Natural killer cell (primary cell): ENCODE measurements around the gene GMPR2. TPM values are rescaled to one million over a fixed set of nuclear protein-coding genes. Genes with fewer than 3 reads are reported as not detected.
A peak's percentile ranks its signal among the peaks of the same experiment; 100 is the strongest.
"Not testable (repeated sequence)": the region's sequence is repeated elsewhere in the genome, so short reads cannot be mapped to it uniquely, and the experiment has no call there.

Experiments used
- ATAC-seq, 3 donors: fragments of 150-1000 bp in 2 of 3; fragments of 200-7000 bp in 1 of 3; cut with Tn5 transposase; 1 replicate in 1 of 3; 2 replicates in 2 of 3; pipeline ENCODE4 v1.10.0; 2021; ENCODE audit warnings: mild to moderate bottlenecking in 2 of 3, moderate library complexity in 2 of 3
- DNase-seq, 2 donors: peaks; one replicate each; pipeline versions ENCODE4 v3.0.0 to v3.0.0-alpha.2; 2013 to 2021; ENCODE audit warnings: mixed read lengths in 1 of 2
- H3K27ac ChIP-seq: one replicate; pipeline ENCODE4 v1.5.1; 2013; ENCODE audit warnings: mild to moderate bottlenecking, low read length
- H3K27me3 ChIP-seq: one replicate; pipeline ENCODE4 v1.6.1; 2013; ENCODE audit warnings: low read length; ENCODE audit not compliant: control insufficient read depth, insufficient read depth
- H3K36me3 ChIP-seq: one replicate; pipeline ENCODE4 v1.6.1; 2013; ENCODE audit warnings: low read length; ENCODE audit not compliant: control insufficient read depth, insufficient read depth
- H3K4me1 ChIP-seq: one replicate; pipeline ENCODE4 v1.6.1; 2013; ENCODE audit warnings: low read length; ENCODE audit not compliant: control insufficient read depth, insufficient read depth
- H3K4me3 ChIP-seq: one replicate; pipeline ENCODE4 v1.5.1; 2013; ENCODE audit warnings: low read length
- H3K9me3 ChIP-seq: one replicate; pipeline ENCODE4 v1.6.1; 2013; ENCODE audit warnings: low read length; ENCODE audit not compliant: control insufficient read depth, insufficient read depth
- H3K27ac Mint-ChIP-seq, 2 donors: one replicate each; pipeline ENCODE4 v1.8.0; 2022; ENCODE audit warnings: mild to moderate bottlenecking in 2 of 2, mixed read lengths in 2 of 2, moderate library complexity in 1 of 2
- H3K27me3 Mint-ChIP-seq, 2 donors: one replicate each; pipeline ENCODE4 v1.8.0; 2022; ENCODE audit warnings: low read depth in 2 of 2, mixed read lengths in 2 of 2
- H3K36me3 Mint-ChIP-seq: one replicate; pipeline ENCODE4 v1.8.0; 2022; ENCODE audit warnings: mixed read lengths
- H3K4me1 Mint-ChIP-seq, 2 donors: one replicate each; pipeline ENCODE4 v1.8.0; 2022; ENCODE audit warnings: mixed read lengths in 2 of 2
- H3K4me3 Mint-ChIP-seq: one replicate; pipeline ENCODE4 v1.8.0; 2022; ENCODE audit warnings: mild to moderate bottlenecking, moderate library complexity, mixed read lengths
- H3K9me3 Mint-ChIP-seq, 2 donors: one replicate each; pipeline ENCODE4 v1.8.0; 2022; ENCODE audit warnings: mixed read lengths in 2 of 2
- whole genome bisulfite sequencing: methylation state at CpG from one replicate; pipeline ENCODE4 v1.1.7; 2013; ENCODE audit warnings: missing lambda C conversion rate; ENCODE audit not compliant: insufficient coverage; 5-methylcytosine and 5-hydroxymethylcytosine counted together
- intact Hi-C: fragments of 100-400 bp; cut with micrococcal nuclease; formaldehyde crosslinking; loops from one replicate; pipeline ENCODE4 v1.14.2; 2022
- total RNA-seq, 4 donors: library from RNA; stranded (reverse); fragments of 120-200 nt in 1 of 4; gene quantifications; one replicate each; pipeline versions ENCODE4 v1.2.3 to v1.2.4, GENCODE V29; 2013 to 2022
- TF ChIP-seq, protein P1 (sequence below): fragments of 200-600 bp; IDR thresholded peaks from one replicate; pipeline ENCODE4 v1.8.0; 2022; ENCODE audit warnings: antibody characterized with exemption

GMPR2 gene
- total RNA-seq, 3 donors from 2014 or later (not counting 1 experiment from before 2014, with no cell fraction given) = 46.5 to 63.3 (median 53.3) TPM

DNA sequence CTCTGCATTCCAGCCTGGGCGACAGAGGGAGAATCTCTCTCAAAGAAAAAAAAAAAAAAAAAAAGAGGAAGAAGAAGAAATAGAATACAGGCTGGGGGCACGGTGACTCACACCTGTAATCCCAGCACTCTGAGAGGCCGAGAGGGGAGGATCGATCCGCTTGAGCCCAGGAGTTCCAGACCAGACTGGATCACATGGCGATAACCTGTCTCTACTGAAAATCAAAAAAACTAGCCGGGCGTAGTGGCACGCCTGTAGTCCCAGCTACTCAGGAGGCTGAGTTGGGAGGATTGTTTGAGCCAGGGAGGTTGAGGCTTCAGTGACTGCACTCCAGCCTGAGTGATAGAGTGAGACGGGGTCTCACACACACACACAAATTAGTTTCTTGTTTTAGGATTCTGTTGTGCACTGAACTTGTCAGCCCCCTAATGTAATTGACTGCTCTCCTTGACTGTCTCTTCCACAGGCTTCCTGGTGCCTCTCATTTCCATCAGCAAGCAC lies 10.7 kb downstream of the GMPR2 start:
- intact Hi-C loops = loop anchor here (1.0 to 10.0 kb wide), 5 partner anchors 56 to 449 kb away; partner anchors contain the start of genes DHRS1, LTB4R, LTB4R2 and NOP9
- no peaks in the 10 kb centered on the region for H3K9me3 ChIP-seq
- TF ChIP-seq, protein P1, sequence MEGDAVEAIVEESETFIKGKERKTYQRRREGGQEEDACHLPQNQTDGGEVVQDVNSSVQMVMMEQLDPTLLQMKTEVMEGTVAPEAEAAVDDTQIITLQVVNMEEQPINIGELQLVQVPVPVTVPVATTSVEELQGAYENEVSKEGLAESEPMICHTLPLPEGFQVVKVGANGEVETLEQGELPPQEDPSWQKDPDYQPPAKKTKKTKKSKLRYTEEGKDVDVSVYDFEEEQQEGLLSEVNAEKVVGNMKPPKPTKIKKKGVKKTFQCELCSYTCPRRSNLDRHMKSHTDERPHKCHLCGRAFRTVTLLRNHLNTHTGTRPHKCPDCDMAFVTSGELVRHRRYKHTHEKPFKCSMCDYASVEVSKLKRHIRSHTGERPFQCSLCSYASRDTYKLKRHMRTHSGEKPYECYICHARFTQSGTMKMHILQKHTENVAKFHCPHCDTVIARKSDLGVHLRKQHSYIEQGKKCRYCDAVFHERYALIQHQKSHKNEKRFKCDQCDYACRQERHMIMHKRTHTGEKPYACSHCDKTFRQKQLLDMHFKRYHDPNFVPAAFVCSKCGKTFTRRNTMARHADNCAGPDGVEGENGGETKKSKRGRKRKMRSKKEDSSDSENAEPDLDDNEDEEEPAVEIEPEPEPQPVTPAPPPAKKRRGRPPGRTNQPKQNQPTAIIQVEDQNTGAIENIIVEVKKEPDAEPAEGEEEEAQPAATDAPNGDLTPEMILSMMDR = no peak
- H3K27ac Mint-ChIP-seq = peak overlapping the region; percentile 100
- H3K27me3 Mint-ChIP-seq = no peaks in the 10 kb centered on the region
- H3K36me3 ChIP-seq = peaks cover 27% of the 10 kb centered on the region
- no peaks in the 10 kb centered on the region for H3K27me3 ChIP-seq
- H3K4me1 Mint-ChIP-seq = peaks cover 61 to 65% of the 10 kb centered on the region in 2 donors
- peak overlapping the region; percentile 97 for H3K27ac ChIP-seq
- peak overlapping the region; percentile 98 for H3K4me3 Mint-ChIP-seq
- no peaks in the 10 kb centered on the region for H3K36me3 Mint-ChIP-seq
- H3K9me3 Mint-ChIP-seq = no peaks in the 10 kb centered on the region
- 45% methylated on average over 9 of the region's 10 CpGs for WGBS
- H3K4me3 ChIP-seq = peak overlapping the region; percentile 74
- ATAC-seq = no peak
- H3K4me1 ChIP-seq = peaks cover 46% of the 10 kb centered on the region
- DNase-seq = no peak

DNA sequence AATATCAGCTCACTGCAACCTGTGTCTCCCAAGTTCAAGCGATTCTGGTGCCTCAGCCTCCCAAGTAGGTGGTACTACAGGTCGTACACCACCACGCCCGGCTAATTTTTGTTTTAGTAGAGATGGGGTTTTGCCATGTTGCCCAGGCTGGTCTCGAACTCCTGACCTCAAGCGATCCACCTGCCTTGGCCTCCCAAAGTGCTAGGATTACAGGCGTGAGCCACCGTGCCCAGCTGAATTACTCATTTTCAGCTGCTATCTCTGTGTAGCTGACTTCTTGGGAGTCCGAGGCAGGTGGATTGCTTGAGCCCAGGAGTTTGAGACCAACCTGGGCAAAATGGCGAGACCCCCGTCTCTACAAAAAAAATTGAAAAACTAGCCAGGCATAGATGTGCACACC lies 12.6 kb downstream of the GMPR2 start:
- H3K4me3 Mint-ChIP-seq, H3K9me3 Mint-ChIP-seq, DNase-seq, H3K27me3 ChIP-seq, H3K36me3 ChIP-seq, H3K36me3 Mint-ChIP-seq, ATAC-seq, H3K27me3 Mint-ChIP-seq, H3K27ac ChIP-seq, H3K4me3 ChIP-seq, H3K9me3 ChIP-seq: not testable (repeated sequence)
- WGBS = 96% methylated on average over 11 of the region's 11 CpGs
- peaks cover 41% of the 10 kb centered on the region for H3K4me1 ChIP-seq
- Mint-ChIP-seq H3K4me1 (peaks cover 41 to 45% of the 10 kb centered on the region in 2 donors), H3K27ac (peak overlapping the region in 1 of 2 donors; percentile 80)
- intact Hi-C loops = loop anchor here (10.0 kb wide), 1 partner anchor 189 kb away; no protein-coding TSS in a partner anchor

DNA sequence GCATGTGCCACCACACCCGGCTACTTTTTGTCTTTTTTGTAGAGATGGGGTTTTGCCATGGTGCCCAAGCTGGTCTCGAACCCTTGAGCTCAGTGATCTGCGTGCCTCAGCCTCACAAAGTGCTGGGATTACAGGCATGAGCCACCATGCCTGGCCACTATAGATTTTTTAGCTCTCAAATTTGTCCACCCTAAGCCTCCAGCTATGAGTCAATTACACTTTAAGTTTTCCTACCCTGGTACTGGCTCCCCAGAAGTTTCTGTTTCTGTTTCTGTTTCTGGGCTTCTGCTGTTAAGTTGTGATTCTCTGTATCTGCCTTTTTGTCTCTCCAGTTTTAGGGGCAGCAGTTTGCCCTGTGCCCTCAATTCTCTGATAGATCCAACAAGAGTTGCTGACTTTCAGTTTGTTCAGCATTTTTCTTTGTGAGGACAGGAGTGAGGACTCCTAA lies 14.1 kb downstream of the GMPR2 start:
- no peaks in the 10 kb centered on the region for H3K36me3 ChIP-seq
- no peaks in the 10 kb centered on the region for H3K27me3 ChIP-seq
- peaks cover 27% of the 10 kb centered on the region for H3K4me1 ChIP-seq
- no peaks in the 10 kb centered on the region for H3K36me3 Mint-ChIP-seq
- ATAC-seq = peak in 1 of 3 donors; percentile 13
- H3K4me3 Mint-ChIP-seq = peak overlapping the region; percentile 72
- intact Hi-C loops = loop anchor here (10.0 kb wide), 1 partner anchor 188 kb away; no protein-coding TSS in a partner anchor
- H3K27me3 Mint-ChIP-seq = no peaks in the 10 kb centered on the region
- no peak overlapping the region for H3K4me3 ChIP-seq
- peak overlapping the region; percentile 86 to 91 for H3K27ac Mint-ChIP-seq
- H3K27ac ChIP-seq = peak overlapping the region; percentile 86
- H3K4me1 Mint-ChIP-seq = peaks cover 37 to 38% of the 10 kb centered on the region in 2 donors
- 55% methylated on average over 3 of the region's 3 CpGs for WGBS
- no peaks in the 10 kb centered on the region for H3K9me3 Mint-ChIP-seq
- TF ChIP-seq, protein P1 = no peak
- peak in 1 of 2 donors; percentile 65 for DNase-seq
- H3K9me3 ChIP-seq = no peaks in the 10 kb centered on the region

DNA sequence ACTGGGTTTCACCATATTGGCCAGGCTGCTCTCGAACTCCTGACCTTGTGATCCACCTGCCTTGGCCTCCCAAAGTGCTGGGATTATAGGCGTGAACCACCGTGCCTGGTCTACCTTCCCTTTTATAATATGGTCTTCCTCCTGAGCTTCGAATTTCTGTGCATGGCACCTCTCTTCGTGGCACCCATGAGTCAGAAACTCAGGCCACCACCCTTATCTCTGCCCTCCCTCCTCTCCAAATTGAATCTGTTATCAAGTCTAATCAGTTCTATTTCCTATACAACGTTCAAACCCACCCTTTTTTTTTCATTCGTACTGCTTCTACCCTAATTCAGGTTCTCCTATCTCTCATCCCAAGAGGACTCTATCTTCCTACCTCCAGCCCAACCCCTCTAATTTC lies 14.7 kb downstream of the GMPR2 start:
- Histone ChIP-seq H3K27me3 (no peaks in the 10 kb centered on the region), H3K27ac (peak overlapping the region; percentile 86), H3K4me3 (no peak overlapping the region), H3K9me3 (no peaks in the 10 kb centered on the region), H3K4me1 (peaks cover 24% of the 10 kb centered on the region), H3K36me3 (no peaks in the 10 kb centered on the region)
- Mint-ChIP-seq H3K27ac (peak overlapping the region; percentile 86 to 91), H3K4me3 (peak overlapping the region; percentile 63), H3K27me3 (no peaks in the 10 kb centered on the region), H3K36me3 (no peaks in the 10 kb centered on the region), H3K4me1 (peaks cover 31% of the 10 kb centered on the region in 2 donors), H3K9me3 (no peaks in the 10 kb centered on the region)
- WGBS = 71% methylated on average over 7 of the region's 7 CpGs
- intact Hi-C loops = loop anchor here (10.0 kb wide), 1 partner anchor 187 kb away; no protein-coding TSS in a partner anchor
- TF ChIP-seq, protein P1 = no peak
- ATAC-seq = no peak
- DNase-seq = no peak
